ENCODE measurements around the gene CHST1.

Gene CHST1

GRCh38 chr11:45674481-45675190, 9.2 kb upstream of the CHST1 start:
- DNase-seq (ENCODE audit: low read depth in 2 of 2) = no peak

DNA sequence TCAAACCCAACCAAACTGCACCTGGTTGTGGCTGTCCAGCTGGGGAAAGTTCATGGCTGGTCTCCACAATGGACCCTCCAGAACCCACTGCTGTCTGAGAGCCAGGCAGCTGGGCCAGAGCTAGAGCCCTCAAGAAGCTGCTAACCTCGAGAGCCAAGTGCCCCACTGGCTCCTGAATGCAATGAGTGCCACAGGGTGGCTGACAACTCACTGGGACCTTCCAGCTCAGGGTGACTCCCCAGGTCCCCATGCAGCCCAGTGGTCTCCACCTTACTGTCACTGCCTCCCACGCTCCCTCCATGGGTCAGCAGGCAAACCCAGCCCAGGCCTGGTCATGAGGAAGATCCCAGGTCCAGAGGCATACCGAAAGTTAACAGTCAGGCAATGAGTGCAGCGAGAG, 8.0 kb upstream of the CHST1 start:
- DNase-seq (ENCODE audit: low read depth in 2 of 2) = no peak

- no peak for DNase-seq (ENCODE audit: low read depth in 2 of 2)
Observed at GRCh38 chr11:45672593-45672992, 7.2 kb upstream of the CHST1 start.

DNA sequence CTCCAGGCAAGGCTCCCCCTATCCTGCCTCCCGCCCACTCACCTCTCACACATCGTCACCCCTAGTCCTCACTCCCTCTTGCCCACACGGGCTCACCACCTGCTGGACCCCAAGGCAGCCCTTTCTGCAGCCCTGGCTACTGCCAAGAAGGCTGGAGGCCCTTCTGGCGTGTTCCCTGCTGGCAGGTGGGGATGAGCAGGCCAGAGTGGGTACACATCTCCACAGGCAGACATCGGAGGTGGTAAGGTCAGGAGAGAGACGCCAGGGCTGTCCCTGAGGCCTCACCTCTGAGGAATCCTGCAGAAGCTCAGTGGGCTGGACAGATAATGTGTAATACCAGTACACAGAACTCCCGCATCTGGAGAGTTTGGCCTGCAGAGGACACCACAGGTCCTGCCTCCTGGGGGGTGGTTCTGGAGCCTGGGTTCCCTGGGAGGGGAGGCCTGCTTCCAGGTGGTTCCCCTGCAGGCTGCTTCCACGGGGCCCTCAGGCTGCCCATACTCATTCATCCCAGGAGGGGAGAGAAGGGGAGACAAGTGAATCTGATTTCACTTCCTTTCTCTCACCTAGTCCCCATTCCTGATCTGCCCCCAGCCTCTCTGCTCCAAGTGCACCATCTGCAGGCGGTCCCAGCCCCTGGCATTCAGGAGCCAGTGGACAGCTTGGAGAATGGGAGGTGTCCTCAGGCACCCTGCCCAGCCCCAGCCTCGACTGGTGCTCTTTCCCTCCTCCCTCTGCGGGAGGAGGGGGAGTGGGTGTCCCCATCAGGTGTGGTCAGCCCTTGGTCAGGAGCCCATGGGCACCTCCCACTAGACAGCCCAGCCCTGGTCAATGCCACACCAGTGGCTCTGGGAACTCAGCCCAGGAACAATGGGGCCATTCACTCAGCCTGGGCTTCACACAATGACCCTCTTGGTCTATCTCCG, 6.1 kb upstream of the CHST1 start:
- no peak for DNase-seq (ENCODE audit: low read depth in 2 of 2)

GRCh38 chr11:45670386-45671135, 5.1 kb upstream of the CHST1 start:
- DNase-seq (ENCODE audit: low read depth in 2 of 2) = no peak

DNA sequence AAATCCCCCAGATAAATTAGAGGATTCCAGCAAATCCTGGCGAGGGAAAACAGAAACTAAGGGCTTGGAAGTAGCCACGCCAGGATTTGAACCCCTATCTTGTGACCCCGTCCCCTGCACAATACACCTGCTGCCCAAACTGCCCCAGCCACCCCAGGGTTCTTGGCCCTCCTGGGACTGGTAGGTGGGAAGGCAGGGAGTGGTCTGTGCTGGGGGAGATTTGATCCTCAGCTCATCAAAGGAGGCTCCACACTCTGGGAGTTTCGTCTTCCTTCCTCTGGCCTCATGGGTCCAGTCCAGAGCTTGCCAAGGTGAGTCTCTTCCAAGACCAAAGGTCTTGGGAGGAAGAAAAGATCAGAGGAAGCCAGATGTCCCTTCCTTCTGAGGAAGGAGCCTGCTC, 4.5 kb upstream of the CHST1 start:
- no peak for DNase-seq (ENCODE audit: low read depth in 2 of 2)

GRCh38 chr11:45669146-45669545, 3.7 kb upstream of the CHST1 start:
- DNase-seq (ENCODE audit: low read depth in 2 of 2) = no peak

DNA sequence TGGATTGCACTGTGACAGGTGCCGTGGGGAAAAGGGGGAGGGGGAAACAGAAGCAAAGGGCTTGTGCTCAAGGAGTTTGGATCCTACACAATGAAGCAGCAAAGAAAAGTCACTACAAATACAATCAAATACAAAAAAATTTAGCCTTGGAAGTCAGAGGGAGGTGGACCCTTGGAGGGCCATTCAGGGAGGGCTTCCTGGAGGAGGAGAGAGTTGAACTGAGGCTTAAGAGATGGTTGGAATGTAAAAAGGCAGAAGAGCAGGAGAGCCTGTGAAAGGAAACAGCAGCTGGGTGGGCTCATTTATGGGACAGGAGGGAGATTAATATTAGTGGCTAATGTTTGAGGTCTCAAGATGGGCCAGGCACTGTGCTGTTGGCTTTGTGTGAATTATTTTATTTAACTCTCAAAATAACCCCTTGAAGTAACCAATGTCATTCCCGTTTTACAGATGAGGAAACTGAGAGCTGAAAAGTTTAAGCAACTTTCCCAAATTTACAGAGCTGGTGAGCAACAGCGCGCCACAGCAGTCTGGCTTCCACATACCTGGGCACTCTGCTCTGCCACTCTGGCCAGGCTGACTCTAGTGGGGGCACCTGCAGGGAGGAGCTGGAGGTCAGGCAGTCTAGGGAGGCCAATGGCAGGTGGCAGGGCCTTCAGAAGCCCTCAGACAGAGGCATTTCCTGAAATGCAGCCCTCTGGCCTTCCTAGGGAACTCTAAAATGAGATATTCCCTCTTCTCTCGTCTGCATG, 2.7 kb upstream of the CHST1 start:
- DNase-seq (ENCODE audit: low read depth in 2 of 2) = no peak

DNA sequence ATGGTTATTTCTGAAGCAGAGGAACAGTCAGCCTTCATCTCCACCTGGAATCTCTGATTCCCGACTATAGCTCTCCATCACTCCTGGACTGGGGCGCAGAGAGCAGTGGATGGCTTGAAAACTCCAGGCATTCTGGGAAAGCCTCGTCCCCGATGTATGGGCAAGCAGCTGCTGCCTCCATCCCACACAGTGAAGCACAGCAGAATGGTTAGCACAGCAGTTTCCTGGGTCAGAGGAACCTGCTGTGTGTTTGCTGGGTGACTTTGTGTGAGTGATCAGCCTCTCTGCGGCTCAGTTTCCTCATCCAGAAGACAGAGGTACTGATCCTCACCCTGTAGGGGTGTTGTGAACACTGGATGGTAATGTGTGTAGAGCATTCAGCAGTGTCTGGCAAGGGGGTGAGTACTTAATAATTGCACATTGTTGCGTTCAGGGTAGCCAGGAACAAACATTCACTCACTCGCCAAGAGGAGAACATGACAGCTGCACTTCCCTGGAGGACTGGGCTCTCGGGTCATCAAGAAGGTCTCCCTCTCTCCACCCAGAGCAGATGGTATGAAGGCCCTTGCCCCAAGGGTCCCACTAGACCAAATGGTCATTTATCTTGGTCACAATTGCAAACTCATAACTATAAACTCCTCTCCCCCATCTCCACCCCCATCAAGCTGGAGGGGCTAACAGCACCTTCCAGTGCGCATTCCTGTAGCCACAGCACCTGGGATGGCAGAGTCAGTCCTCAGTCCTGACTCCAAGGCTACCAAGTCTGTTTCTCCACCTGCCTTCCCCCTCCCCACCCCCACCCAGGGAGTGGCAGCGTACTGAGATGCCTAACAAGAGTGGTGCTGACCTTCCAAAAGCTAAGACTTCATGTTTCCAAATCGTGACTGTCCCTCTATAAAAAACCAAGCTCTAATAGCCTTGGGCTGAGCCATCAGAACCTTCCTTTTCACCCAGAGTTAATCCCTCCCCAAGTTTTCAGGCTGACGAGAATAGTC, 1.5 kb upstream of the CHST1 start:
- DNase-seq (ENCODE audit: low read depth in 2 of 2) = no peak

- no peak for DNase-seq (ENCODE audit: low read depth in 2 of 2)
Observed at GRCh38 chr11:45665933-45666647, 668 bp upstream of the CHST1 start.

DNA sequence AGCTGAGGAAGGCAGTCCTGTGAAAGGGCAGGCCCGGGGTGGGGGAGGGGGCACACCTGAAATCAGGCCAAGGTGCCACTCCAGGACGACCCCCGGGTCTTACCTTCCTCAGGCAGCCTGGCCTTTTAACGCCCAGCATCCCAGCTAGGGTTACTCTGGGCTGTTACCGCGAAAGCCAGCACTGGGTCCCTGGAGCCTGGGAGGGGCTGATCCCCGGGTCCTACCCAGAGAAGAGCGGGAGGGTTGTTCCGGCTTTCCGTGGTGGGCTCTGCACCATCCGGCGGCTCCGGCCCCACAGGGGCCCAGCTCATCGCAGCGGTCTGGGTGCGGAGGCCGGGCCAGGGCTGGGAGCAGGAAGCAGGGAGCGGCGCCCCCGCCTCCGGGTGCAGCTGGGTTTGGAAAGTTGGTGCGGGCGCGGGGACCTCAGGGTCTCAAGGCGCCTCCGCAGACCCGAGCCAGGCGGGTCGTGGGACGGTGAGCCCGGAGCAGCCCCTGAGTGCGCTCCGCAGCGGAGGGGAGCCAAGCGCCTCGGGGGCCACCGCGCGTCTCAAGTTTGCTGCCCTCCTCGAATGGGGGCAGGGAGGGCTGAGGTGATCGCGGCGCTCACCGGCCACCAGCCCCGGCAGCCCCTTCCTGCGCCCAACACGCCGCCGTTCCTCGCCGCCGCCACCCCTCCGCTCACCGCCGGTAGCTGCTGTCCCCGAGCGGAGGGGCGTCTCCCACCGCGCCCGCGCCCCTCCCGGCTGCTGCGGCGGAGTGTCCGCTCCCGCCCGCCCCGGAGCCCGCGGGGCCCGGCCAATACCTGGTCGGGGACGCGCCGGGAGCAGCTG, 831 bp downstream of the CHST1 start:
- no peak for DNase-seq (ENCODE audit: low read depth in 2 of 2)

- DNase-seq (ENCODE audit: low read depth in 2 of 2) = no peak
Observed at GRCh38 chr11:45663486-45664375, 1.7 kb downstream of the CHST1 start.

DNA sequence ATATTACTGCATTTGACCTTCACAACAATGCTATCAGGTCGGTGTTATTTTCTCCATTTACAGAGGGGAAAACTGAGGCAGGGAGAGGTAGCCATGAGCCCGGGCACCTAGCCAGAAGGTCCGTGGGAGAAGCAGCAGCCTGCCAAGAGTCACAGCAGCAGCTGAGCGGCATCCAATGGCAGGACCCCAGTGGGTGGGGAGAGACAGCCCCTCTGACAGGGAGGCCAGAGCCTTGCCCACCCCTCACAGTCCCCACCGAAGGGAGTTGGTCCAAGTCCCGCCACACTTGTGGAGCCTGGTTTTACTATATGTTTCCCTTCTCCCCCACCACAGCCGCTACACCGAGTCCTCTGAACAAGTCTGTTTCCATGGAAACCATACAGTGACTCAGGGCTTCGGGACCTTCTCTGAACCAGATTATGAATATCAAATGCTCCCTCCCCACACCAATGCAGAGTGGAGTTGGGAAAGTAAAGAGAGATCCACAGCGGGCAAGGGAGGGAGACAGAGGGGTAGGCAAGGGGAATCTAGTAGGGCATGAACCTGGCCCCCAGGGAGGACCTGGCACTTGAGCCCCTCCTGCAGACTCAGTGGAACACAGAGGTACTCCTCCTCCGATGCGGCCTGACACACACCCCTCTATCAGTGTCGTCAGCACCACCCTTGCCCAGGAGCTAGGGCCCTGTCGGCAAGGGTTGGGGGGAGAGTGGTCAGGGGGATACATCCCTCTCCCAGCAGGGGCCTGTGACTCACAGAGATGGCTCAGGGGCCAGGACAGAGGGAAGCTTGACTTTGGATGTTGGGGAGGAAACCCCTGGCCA, 2.5 kb downstream of the CHST1 start:
- DNase-seq (ENCODE audit: low read depth in 2 of 2) = peak; percentile 83 to 85

DNA sequence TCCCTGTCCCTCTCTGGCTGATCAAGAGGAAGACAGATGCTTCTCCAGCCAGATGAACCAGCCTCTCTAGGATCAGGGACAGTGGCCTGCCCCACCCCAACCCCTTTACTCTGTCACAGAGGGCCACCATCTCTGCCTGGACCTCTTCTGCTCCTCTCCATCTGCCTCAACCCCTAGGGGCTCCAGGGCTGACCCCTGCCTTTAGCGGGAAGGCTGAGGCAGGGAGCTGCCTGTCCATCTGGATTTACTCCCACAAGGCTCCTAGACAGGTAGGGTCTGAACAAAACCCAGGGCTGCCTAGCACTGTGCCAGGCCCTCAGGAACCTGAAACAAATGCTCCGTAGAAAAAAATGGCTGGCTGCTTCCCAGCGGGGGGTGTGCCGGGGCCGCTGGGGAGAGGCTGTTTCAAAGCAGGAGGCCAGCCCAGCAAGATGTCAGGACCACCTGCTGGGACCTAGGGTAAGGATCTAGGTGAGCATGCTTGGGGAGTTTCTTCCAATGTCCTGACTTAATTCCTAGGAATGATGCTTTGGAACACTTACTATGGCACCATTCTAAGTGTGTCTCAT, 3.2 kb downstream of the CHST1 start:
- no peak for DNase-seq (ENCODE audit: low read depth in 2 of 2)

GRCh38 chr11:45661439-45662055, 3.9 kb downstream of the CHST1 start:
- DNase-seq (ENCODE audit: low read depth in 2 of 2) = no peak

All from fibroblast of skin of left quadriceps (primary cell).